HG03045 (cell line): Measurements from ENCODE around the gene CDKAL1.
"Not testable (repeated sequence)": the region's sequence is repeated elsewhere in the genome, so short reads cannot be mapped to it uniquely, and the experiment has no call there.

Source experiments
- ATAC-seq: cut with Tn5 transposase; IDR thresholded peaks from one replicate; pipeline ENCODE4 v1.9.1; 2021; ENCODE audit warnings: mild to moderate bottlenecking, moderate library complexity; ENCODE audit not compliant: unreplicated experiment

Gene CDKAL1

DNA sequence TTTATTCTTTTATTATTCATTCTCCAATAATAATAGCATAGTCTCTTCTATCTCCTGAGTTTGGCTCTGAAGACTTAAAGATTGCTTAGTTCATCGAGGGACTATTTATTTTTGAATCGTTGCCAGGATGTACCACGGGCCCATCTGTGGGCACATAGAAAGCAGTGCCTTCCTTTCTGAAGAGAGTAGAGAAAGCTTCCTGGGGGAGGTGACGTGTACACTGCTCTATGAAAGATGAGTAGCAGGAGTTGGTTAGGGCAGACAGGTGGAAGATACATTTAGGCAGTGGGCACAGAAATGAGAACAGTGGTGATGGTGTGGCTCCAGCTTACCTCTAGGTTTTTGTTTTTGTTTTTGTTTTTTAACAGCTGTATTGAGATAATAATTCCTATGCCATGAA, 98.4 kb downstream of the CDKAL1 start:
- ATAC-seq = no peak

GRCh38 chr6:20633566-20634340, 99.5 kb downstream of the CDKAL1 start:
- ATAC-seq = no peak

DNA sequence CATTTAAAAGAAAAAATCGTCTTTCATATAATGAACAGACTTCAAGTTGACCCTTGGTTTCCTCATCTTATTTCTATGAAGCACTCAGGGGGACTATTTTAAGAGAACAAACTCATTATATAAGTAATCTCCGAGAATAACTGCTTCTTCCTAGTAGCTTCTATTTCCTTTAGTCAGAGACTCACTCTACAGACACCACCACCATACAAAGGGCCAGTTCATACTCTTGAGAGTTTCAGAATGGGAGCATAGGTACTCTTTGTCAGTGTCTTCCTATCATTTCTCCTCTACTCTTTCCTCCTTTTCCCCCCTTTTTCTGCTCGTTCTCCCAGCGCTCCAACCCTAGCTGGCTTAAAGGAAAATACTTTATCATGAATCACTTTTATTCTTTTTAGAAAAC, 104.9 kb downstream of the CDKAL1 start:
- ATAC-seq = no peak

DNA sequence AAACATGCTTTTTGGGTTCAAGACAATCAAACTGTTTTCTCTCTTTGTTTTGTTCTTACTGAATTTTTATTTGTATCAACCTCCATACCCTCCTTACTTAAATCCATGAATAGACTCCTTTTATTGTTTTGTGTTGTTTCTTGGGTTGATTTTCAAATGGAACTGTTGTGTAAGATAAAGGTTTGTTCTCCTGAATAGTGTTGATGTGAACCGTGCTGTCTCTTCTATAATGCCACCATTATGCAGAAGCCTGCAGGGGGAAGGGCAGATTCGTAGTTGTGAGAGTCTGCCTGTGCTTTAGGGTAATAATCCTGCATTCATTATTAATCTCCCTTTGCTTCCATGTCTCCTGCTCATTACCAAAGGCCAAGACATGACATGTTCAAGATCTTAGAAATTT, 105.9 kb downstream of the CDKAL1 start:
- ATAC-seq = no peak

DNA sequence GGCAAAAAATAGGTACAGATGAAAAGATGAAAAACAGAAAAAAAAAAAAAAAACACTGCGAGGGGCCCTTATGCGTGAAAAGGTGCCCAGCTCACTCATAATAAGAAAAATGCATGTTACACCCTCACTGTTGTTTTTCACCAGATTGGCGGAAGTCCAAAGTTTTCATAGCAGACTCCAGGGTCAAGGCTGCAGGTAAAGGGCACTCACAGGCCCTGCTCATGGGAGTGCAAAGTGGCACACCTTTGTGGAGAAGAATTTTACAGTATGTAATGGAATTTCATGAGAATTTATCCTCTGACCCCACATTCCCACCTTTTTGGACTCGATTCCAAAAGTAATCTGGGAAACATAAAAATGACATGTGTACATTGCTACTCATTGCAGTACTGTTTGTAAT, 108.2 kb downstream of the CDKAL1 start:
- ATAC-seq = no peak

DNA sequence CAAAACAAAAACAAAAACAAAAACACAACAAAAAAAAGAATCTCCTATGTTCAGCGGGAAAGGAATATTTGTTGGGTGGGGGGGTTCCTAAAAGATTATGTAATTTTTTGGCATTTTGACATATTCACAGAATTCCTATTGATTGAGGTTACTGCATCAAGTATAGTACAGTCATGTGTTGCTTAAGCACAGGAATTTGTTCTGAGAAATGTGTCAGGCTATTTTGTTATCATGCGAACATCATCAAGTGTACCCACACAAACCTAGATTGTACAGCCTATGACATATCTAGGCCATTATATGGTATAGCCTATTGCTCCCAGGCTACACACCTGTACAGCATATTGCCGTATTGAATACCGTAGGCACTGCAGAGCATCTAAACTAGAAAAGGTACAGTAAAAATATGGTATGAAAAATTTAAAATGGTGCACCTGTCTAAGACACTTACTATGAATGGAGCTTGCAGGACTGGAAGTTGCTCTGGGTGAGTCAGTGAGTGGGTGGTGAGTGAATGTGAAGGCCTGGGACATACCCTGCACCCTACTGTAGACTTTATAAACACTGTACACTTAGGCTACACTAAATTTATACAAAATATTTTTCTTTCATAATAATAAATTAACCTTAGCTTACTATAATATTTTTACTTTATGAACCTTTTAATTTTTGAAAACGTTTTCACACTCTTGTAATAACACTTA, 110.6 kb downstream of the CDKAL1 start:
- ATAC-seq = no peak

GRCh38 chr6:20645572-20645971, 111.3 kb downstream of the CDKAL1 start:
- not testable (repeated sequence) for ATAC-seq

DNA sequence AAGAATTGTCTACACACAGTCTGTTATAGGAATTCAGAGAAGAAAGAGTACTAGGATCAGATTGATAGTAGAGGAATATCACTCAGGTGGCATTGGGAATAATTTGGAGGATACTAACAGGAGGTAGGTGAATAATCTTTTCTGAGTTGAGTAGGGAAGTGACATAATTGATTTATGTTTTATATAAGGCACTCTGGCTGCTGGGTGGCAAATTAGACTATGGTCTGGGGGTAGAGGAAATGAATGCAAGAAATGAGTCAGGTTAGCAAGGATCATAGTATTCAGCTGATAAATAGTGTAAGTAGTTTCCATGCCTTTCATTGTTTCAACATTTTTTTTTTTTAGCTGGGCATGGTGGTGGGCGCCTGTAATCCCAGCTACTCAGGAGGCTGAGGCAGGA, 113.3 kb downstream of the CDKAL1 start:
- ATAC-seq = no peak

DNA sequence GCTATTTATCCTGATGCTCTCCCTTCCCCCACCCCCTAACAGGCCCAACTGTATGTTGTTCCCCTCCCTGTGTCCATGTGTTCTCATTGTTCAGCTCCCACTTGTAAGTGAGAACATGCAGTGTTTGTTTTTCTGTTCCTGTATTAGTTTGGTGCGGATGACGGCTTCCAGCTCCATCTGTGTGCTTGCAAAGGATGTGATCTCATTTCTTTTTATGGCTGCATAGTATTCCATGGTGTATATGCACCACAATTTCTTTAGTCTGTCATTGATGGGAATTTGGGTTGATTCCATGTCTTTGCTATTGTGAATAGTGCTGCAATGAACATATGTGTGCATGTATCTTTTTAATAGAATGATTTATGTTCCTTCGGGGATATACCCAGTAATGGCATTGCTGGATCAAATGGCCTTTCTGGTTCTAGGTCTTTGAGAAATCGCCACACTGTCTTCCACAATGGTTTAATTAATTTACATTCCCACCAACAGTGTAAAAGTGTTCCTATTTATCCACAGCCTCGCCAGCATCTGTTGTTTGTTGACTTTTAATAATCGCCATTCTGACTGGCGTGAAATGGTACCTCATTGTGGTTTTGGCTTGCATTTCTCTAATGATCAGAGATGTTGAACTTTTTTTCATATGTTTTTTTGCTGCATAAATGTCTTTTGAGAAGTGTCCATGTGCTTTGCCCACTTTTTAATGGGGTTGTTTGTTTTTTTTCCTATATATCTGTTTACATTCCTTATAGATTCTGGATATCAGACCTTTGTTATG, 115.6 kb downstream of the CDKAL1 start:
- ATAC-seq = not testable (repeated sequence)

GRCh38 chr6:20652299-20653084, 118.2 kb downstream of the CDKAL1 start:
- no peak for ATAC-seq

DNA sequence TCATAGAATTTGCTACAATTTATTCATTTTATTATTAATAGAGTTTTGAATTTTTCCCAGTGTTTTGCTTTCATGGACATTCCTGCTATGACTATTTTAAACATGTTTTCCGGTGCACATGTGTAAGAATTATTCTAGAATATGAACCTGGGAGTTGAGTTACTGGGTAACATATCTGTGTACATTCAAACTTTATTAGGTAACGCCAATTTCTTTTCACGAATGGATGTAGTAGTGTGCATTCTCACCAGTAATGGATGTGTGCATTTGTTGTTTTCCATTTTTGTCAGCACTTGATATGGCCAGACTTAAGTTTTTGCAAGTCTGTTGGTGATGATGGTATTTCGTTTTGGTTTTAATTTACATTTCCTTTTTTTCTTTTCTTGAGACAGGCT, 118.8 kb downstream of the CDKAL1 start:
- ATAC-seq = no peak

- no peak for ATAC-seq
Measured at GRCh38 chr6:20655317-20655716, 121.1 kb downstream of the CDKAL1 start.

GRCh38 chr6:20657274-20657800, 123.1 kb downstream of the CDKAL1 start:
- ATAC-seq = no peak

GRCh38 chr6:20658053-20658452, 123.8 kb downstream of the CDKAL1 start:
- ATAC-seq = no peak

DNA sequence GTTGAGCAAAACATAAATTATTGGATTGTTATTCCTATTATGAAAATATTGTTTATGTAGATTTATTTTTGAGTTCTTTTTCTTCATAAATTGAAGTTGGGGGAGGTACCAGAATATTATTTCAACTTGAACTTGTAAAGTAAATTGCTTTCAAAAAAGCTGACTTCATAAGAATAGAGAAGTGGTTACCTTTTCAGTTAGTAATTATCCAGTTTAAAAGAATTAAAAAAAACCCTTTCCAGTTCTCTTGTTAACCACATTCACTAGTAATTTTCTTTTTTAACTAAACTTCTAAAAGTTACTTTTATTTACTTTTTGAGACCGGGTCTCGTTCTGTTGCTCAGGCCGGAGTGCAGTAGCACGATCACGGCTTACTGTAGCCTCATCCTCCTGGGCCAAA, 124.3 kb downstream of the CDKAL1 start:
- ATAC-seq = no peak

DNA sequence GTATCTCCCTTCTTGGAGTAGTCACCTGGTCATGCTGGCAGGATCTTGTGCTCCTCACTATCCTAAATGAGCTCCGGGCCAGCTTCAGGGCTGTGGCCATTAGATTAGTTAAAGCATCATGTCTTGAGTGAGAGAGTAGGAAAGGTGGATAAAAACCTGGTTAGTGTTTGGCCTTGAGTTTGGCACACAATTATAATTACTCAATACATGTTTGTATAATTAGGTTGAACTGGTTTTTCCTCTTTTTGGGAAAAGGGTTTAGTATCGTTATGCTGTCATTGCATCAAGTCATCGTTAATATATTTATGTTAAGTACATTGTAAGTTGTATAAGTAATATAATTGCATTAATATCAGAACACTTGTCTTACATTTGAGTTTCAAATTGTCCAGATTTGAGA, 126.3 kb downstream of the CDKAL1 start:
- ATAC-seq = no peak

- no peak for ATAC-seq
Measured at GRCh38 chr6:20661721-20662120, 127.5 kb downstream of the CDKAL1 start.

DNA sequence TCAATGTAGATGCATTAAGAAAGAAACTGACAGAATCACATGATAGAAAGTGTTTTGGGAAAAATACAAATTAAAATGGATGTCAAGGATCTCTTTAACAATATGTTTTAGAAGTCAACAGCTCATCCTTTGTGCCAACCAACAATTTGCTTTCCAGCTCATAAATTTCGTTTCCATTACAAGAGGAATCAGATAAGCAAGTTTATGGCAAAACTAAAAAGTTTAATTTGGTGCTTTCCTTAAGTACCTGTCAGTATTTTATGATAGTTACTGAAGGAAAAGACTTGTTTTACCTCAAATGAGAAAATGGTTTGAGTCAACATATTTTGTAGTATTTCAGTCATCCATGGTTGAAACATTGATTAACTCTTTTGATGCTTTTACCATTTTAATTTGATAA, 130.0 kb downstream of the CDKAL1 start:
- ATAC-seq = no peak

DNA sequence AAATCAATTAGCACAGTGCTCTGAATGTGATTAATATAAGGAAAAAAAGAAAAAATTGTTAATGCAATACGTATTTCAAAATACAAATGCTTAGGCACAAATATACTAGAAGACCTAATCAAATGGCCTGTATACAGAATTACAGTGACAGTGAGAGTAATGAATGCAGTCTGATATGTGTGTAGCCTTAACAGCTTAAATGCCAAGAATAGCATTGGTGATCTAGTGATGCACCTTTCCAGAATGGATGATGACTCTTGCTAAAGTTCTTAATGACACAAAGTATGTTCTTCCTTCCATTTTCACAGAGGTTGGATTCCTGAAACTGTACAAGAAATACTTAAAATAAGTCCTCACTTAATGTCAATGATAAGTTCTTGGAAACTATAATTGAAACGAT, 131.0 kb downstream of the CDKAL1 start:
- ATAC-seq = no peak

DNA sequence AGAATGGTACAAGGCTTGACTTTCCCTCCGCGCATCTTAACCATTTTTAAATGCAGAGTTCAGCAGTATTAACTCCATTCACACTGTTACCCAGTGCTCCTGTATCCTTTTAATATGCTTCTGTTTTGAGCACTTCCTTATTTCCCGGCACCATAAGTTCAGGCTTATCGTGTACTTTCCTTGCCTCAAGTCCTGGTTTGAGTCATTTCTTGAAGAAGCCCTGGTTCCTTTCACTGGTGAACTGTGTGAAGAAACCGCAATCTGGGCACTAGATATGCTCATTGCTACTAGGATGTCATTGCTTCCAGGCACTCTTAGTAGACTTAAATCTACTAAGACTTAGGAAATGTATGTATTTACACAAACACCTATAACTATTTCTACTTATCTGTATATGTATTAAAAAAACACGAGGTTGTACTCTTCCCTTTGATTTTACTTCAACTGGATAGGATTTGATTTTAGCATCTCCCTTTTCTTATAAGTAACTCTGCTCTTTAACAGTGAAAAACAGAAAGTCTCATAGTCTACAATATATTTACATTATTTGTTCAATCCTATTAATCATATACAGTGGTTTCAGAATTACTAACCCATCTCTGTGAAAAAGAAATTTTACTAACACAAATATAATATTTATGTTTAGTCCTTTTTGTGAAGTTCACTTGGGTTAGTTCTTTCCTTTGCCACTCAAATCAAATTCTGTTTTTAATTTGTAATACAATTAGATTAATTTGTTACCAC, 135.5 kb downstream of the CDKAL1 start:
- peak; percentile 88 for ATAC-seq
